GM12878 (cell line): ENCODE results near the gene DIP2C. TPM values are rescaled to one million over a fixed set of nuclear protein-coding genes. Genes with fewer than 3 reads are reported as not detected.

Experiments
- ATAC-seq: fragments of 200-7000 bp; cut with Tn5 transposase; 3 replicates; pipeline ENCODE4 v1.9.1; 2020; ENCODE audit warnings: mild to moderate bottlenecking, moderate library complexity
- BruUV-seq: library from RNA; stranded (reverse); fragments of 400-500 nt; replicated peaks from 2 replicates; lab custom pipeline; 2021; lab: Mats Ljungman, UMichigan
- CTCF ChIA-PET: fragments of 300-600 bp; sonication (Branson Sonifier 250); formaldehyde crosslinking; extraction: SDS; loops from one replicate; lab custom pipeline; 2021; ENCODE audit warnings: inconsistent platforms; lab: Yijun Ruan, JAX
- POLR2A ChIA-PET: fragments of 350-600 bp; formaldehyde crosslinking; extraction: SDS; loops from one replicate; lab custom pipeline; 2021; ENCODE audit warnings: inconsistent platforms; lab: Charles Lee
- RAD21 ChIA-PET: fragments of 300-600 bp; sonication (Branson Sonifier 250); formaldehyde crosslinking; loops from one replicate; lab custom pipeline; 2023; ENCODE audit warnings: antibody characterized with exemption; ENCODE audit not compliant: unreplicated experiment; lab: Charles Lee
- SMC1A ChIA-PET: fragments of 300-600 bp; sonication (Branson Sonifier 250); formaldehyde crosslinking; loops from one replicate; lab custom pipeline; 2023; ENCODE audit not compliant: unreplicated experiment, uncharacterized antibody; lab: Charles Lee
- DNase-seq: peaks from one replicate; pipeline ENCODE4 v3.0.0-alpha.2; 2011; ENCODE audit warnings: low read depth, low spot score
- FAIRE-seq: peaks from 3 replicates; lab custom pipeline; 2011; peaks lifted over from hg19 to GRCh38; lab: Jason Lieb, UNC
- H2AFZ ChIP-seq: 2 replicates; pipeline ENCODE4 v1.6.0; 2011; ENCODE audit warnings: low read depth, low read length, control low read depth; ENCODE audit not compliant: control insufficient read depth
- H3K27ac ChIP-seq: 2 replicates; pipeline ENCODE4 v1.5.1; 2011; ENCODE audit warnings: control low read depth; ENCODE audit not compliant: control insufficient read depth, insufficient read depth
- H3K27me3 ChIP-seq, 2 experiments: replicated peaks in 1 of 2; 2 replicates each; pipeline versions ENCODE4 v1.6.0 to v1.6.1; 2011; ENCODE audit warnings: low read length in 1 of 2; ENCODE audit not compliant: control insufficient read depth in 2 of 2, insufficient read depth in 2 of 2
- H3K36me3 ChIP-seq, 2 experiments: 2 replicates each; pipeline ENCODE4 v1.5.1; 2011; ENCODE audit warnings: low read length in 1 of 2; ENCODE audit not compliant: control insufficient read depth in 2 of 2, insufficient read depth in 2 of 2
- H3K4me1 ChIP-seq: 2 replicates; pipeline ENCODE4 v1.6.1; 2011; ENCODE audit warnings: mild to moderate bottlenecking, low read length, moderate library complexity, mixed read lengths; ENCODE audit not compliant: control insufficient read depth, insufficient read depth
- H3K4me2 ChIP-seq: 2 replicates; pipeline ENCODE4 v1.6.0; 2011; ENCODE audit warnings: control low read depth; ENCODE audit not compliant: control insufficient read depth, insufficient read depth
- H3K4me3 ChIP-seq: fragments of 200-600 bp; sonication (generic); 2 replicates; pipeline ENCODE4 v1.5.1; 2016
- H3K79me2 ChIP-seq: 2 replicates; pipeline ENCODE4 v1.6.0; 2011; ENCODE audit warnings: low read length; ENCODE audit not compliant: control insufficient read depth, insufficient read depth
- H3K9ac ChIP-seq: 2 replicates; pipeline ENCODE4 v1.8.0; 2011; ENCODE audit warnings: low read length, control low read depth, mixed read lengths; ENCODE audit not compliant: control insufficient read depth, insufficient read depth
- H3K9me3 ChIP-seq: replicated peaks from 3 replicates; pipeline ENCODE4 v1.5.1; 2011; ENCODE audit warnings: mild to moderate bottlenecking, low read length; ENCODE audit not compliant: control insufficient read depth, insufficient read depth
- H4K20me1 ChIP-seq: 2 replicates; pipeline ENCODE4 v1.6.0; 2011; ENCODE audit not compliant: control insufficient read depth, insufficient read depth
- CBFB ChIP-seq: IDR thresholded peaks from 2 replicates; pipeline ENCODE4 v1.6.1; 2016; ENCODE audit warnings: antibody characterized with exemption, low read depth
- EGR1 ChIP-seq, 2 experiments: IDR thresholded peaks; 1 replicate in 1 of 2; 2 replicates in 1 of 2; pipeline ENCODE4 v1.6.1; 2011 to 2012; ENCODE audit warnings: low read depth in 2 of 2, low read length in 2 of 2, borderline replicate concordance in 1 of 2, mild to moderate bottlenecking in 1 of 2, moderate library complexity in 1 of 2
- HDAC6 ChIP-seq: fragments of 200-600 bp; sonication (generic); IDR thresholded peaks from one replicate; pipeline ENCODE4 v1.8.0; 2017; ENCODE audit warnings: antibody characterized with exemption; ENCODE audit not compliant: unreplicated experiment
- IKZF2 ChIP-seq, 2 experiments: fragments of 450-650 bp; IDR thresholded peaks; 2 replicates each; pipeline ENCODE4 v1.6.1; 2017; ENCODE audit warnings: mild to moderate bottlenecking in 2 of 2, moderate library complexity in 2 of 2
- KAT2A ChIP-seq: conservative IDR thresholded peaks from 2 replicates; pipeline ENCODE4 v1.6.1; 2011; ENCODE audit warnings: low read depth, low read length; ENCODE audit not compliant: control insufficient read depth
- NBN ChIP-seq: fragments of 450-650 bp; IDR thresholded peaks from 2 replicates; pipeline ENCODE4 v1.6.1; 2016
- NR2C2 ChIP-seq: IDR thresholded peaks from 2 replicates; pipeline ENCODE4 v1.6.1; 2011; ENCODE audit warnings: borderline replicate concordance, low read depth; ENCODE audit not compliant: control insufficient read depth, insufficient read length
- RAD21 ChIP-seq: IDR thresholded peaks from 2 replicates; pipeline ENCODE4 v1.6.1; 2011; ENCODE audit warnings: mild to moderate bottlenecking, low read depth, low read length, moderate library complexity; ENCODE audit not compliant: insufficient read depth
- RBBP5 ChIP-seq: fragments of 200-600 bp; sonication (generic); conservative IDR thresholded peaks from 2 replicates; pipeline ENCODE4 v1.6.1; 2016
- SIN3A ChIP-seq: IDR thresholded peaks from 2 replicates; pipeline ENCODE4 v1.6.1; 2012; ENCODE audit warnings: low read depth, low read length, improper control_type of control experiment
- SMAD1 ChIP-seq: fragments of 450-650 bp; IDR thresholded peaks from 2 replicates; pipeline ENCODE4 v1.6.1; 2018; ENCODE audit warnings: mild to moderate bottlenecking, low read depth; ENCODE audit not compliant: partially characterized antibody
- SREBF2 ChIP-seq: IDR thresholded peaks from 2 replicates; pipeline ENCODE4 v1.6.1; 2012; ENCODE audit warnings: mild to moderate bottlenecking, low read length
- SRF ChIP-seq, 2 experiments: IDR thresholded peaks; 2 replicates each; pipeline ENCODE4 v1.6.1; 2011; ENCODE audit warnings: low read depth in 2 of 2, low read length in 2 of 2, mild to moderate bottlenecking in 1 of 2, moderate library complexity in 1 of 2
- SUPT20H ChIP-seq: IDR thresholded peaks from 2 replicates; pipeline ENCODE4 v1.6.1; 2011; ENCODE audit warnings: low read depth, mild to moderate bottlenecking, low read length, moderate library complexity, borderline replicate concordance; ENCODE audit not compliant: control insufficient read depth
- WRNIP1 ChIP-seq: IDR thresholded peaks from 2 replicates; pipeline ENCODE4 v1.6.1; 2011; ENCODE audit warnings: low read depth, low read length, improper control_type of control experiment, borderline replicate concordance
- ZZZ3 ChIP-seq: IDR thresholded peaks from 2 replicates; pipeline ENCODE4 v1.6.1; 2011; ENCODE audit warnings: low read depth; ENCODE audit not compliant: control insufficient read depth, insufficient read length
- WGBS: methylation state at CpG from one replicate; pipeline ENCODE4 v1.1.6; 2016; ENCODE audit warnings: low lambda C conversion rate; ENCODE audit not compliant: insufficient replicate concordance, insufficient coverage; ENCODE audit errors: missing lambda C conversion rate; 5-methylcytosine and 5-hydroxymethylcytosine counted together
- in situ Hi-C: fragments of 300-500 bp; cut with MboI; formaldehyde crosslinking; loops from 9 replicates; pipeline ENCODE4 v1.14.3; 2018; ENCODE audit warnings: mixed read lengths
- intact Hi-C: fragments of 100-400 bp; cut with micrococcal nuclease; formaldehyde crosslinking; loops from one replicate; pipeline ENCODE4 v1.14.2; 2022; ENCODE audit not compliant: unreplicated experiment
- polyA plus RNA-seq, 11 experiments: library from polyadenylated mRNA; depleted of rRNA in 4 of 11; unstranded in 6 of 11; stranded (reverse) in 5 of 11; fragments of >200 nt; fragmentation: Nextera tagmentation in 4 of 11; fragmentation: Illumina TruSeq in 1 of 11; extraction: Ambion mirVana in 4 of 11; extraction: Trizol in 1 of 11; gene quantifications; 1 replicate in 1 of 11; 2 replicates in 10 of 11; pipeline versions ENCODE4 v1.2.1 to v1.2.3, GENCODE V29; 2011 to 2016; ENCODE audit warnings: inconsistent platforms in 2 of 11, missing spikeins in 2 of 11, low read depth in 1 of 11
- total RNA-seq, 4 experiments: library from RNA; depleted of rRNA in 3 of 4; stranded (reverse); fragments of >200 nt in 3 of 4; fragmentation: Illumina TruSeq in 1 of 4; extraction: Trizol in 1 of 4; gene quantifications; 2 replicates each; pipeline versions ENCODE4 v1.2.1 to v1.2.3, GENCODE V29; 2013 to 2021
- TF ChIP-seq, protein P1 (sequence below): fragments of 450-650 bp; IDR thresholded peaks from 2 replicates; pipeline ENCODE4 v1.6.1; 2018; ENCODE audit warnings: borderline replicate concordance, mild to moderate bottlenecking; ENCODE audit not compliant: partially characterized antibody

DIP2C gene
- total and polyA plus RNA-seq, 10 of the 15 experiments (the other 5 are each of a cell fraction or from before 2014, with no cell fraction given) = 0.01 to 0.10 (median 0.06) TPM

DNA sequence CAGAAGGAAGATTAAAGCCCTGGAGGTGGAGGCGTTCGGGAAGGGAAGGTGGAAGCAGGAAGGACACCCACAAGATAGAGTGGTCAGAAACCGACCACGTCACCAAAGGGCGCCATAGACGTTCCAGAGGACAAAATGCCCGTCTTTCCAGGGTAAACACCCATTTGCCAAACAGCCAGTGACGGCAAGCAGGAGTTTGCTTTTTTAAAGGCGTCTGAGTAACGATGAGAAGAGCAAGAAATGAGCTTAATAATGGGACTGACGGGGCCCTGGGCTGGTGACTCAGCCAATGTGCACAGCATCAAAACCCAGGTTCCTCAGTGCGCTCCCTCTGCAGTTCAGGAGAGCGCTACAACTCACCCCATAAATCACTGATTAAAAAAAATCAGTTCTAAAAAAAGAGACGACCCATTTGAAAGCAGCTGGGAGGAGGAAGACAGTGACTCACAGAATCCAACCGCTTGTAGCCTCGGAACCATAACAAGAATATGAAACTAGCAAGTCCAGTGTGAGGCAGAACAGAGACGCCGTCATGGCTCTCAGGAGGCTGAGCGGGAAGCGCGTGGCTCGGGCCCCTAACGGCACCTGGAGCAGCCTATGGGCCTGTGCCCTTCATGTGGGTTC, 5.9 kb downstream of the DIP2C start:
- Histone ChIP-seq H3K9ac (no peak overlapping the region), H3K27ac (no peak overlapping the region), H3K36me3 (no peaks in the 10 kb centered on the region), H3K4me2 (no peak overlapping the region), H3K79me2 (no peaks in the 10 kb centered on the region), H3K4me1 (no peaks in the 10 kb centered on the region), H2AFZ (no peak overlapping the region), H3K9me3 (no peaks in the 10 kb centered on the region), H3K27me3 (0 out of 4 replicates have a peak, but pooled peaks cover 0 to 2% of the 10 kb centered on the region in 2 experiments), H3K4me3 (no peak overlapping the region), H4K20me1 (no peaks in the 10 kb centered on the region)
- BruUV-seq = no TSS peak
- DNase-seq (no peak), ATAC-seq (no peak), FAIRE-seq (no peak)
- WGBS = 62% methylated on average over 23 of the region's 23 CpGs
- RAD21 ChIA-PET = no interaction called here
- intact Hi-C loops = no loop called here
- POLR2A ChIA-PET = no interaction called here
- CTCF ChIA-PET = no interaction called here
- in situ Hi-C loops = no loop called here
- SMC1A ChIA-PET = no interaction called here
- TF ChIP-seq SREBF2 = no peak
- TF ChIP-seq KAT2A = no peak
- TF ChIP-seq SRF (IDR thresholded peaks at IDR 0.05; ENCODE audit: low read depth in 2 of 2, low read length in 2 of 2) = no peak
- TF ChIP-seq NR2C2 = no peak
- TF ChIP-seq CBFB = no peak
- no peak for TF ChIP-seq SIN3A
- TF ChIP-seq RAD21 = no peak
- TF ChIP-seq, protein P1, sequence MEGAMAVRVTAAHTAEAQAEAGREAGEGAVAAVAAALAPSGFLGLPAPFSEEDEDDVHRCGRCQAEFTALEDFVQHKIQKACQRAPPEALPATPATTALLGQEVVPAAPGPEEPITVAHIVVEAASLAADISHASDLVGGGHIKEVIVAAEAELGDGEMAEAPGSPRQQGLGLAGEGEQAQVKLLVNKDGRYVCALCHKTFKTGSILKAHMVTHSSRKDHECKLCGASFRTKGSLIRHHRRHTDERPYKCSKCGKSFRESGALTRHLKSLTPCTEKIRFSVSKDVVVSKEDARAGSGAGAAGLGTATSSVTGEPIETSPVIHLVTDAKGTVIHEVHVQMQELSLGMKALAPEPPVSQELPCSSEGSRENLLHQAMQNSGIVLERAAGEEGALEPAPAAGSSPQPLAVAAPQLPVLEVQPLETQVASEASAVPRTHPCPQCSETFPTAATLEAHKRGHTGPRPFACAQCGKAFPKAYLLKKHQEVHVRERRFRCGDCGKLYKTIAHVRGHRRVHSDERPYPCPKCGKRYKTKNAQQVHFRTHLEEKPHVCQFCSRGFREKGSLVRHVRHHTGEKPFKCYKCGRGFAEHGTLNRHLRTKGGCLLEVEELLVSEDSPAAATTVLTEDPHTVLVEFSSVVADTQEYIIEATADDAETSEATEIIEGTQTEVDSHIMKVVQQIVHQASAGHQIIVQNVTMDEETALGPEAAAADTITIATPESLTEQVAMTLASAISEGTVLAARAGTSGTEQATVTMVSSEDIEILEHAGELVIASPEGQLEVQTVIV = no peak
- no peak for TF ChIP-seq RBBP5
- TF ChIP-seq IKZF2 (IDR thresholded peaks at IDR 0.05) = no peak
- TF ChIP-seq HDAC6 = no peak
- no peak for TF ChIP-seq SMAD1
- no peak for TF ChIP-seq SUPT20H
- no peak for TF ChIP-seq EGR1 (IDR thresholded peaks at IDR 0.05; ENCODE audit: borderline replicate concordance in 1 of 2, low read depth in 2 of 2, low read length in 2 of 2)
- no peak for TF ChIP-seq NBN
- TF ChIP-seq WRNIP1 = no peak
- TF ChIP-seq ZZZ3 = no peak
- TF ChIP-seq, all 136 proteins: peak for 0
